SK-N-MC (cell line): ENCODE results near the gene NCBP2L.

Experiments
- EZH2 ChIP-seq: fragments of 200-600 bp; sonication (generic); IDR thresholded peaks from one replicate; pipeline ENCODE4 v1.6.1; 2017; ENCODE audit warnings: antibody characterized with exemption
- FOXP2 ChIP-seq: optimal IDR thresholded peaks from 2 replicates; pipeline ENCODE3; 2011; ENCODE audit warnings: mild to moderate bottlenecking, moderate library complexity; ENCODE audit not compliant: insufficient read depth; ENCODE audit errors: extremely low read length, control extremely low read depth
- POLR2AphosphoS5 ChIP-seq: IDR thresholded peaks from 2 replicates; pipeline ENCODE4 v1.6.1; 2012; ENCODE audit warnings: mild to moderate bottlenecking, low read depth, low read length, borderline replicate concordance

- TF ChIP-seq POLR2AphosphoS5 (no peak), EZH2 (no peak), FOXP2 (no peak)
Measured at GRCh38 chrX:107753187-107753586, 24.3 kb upstream of the NCBP2L start.
